ENCODE data around the gene LRMDA.
"Not testable (repeated sequence)": the region's sequence is repeated elsewhere in the genome, so short reads cannot be mapped to it uniquely, and the experiment has no call there.

The LRMDA gene

DNA sequence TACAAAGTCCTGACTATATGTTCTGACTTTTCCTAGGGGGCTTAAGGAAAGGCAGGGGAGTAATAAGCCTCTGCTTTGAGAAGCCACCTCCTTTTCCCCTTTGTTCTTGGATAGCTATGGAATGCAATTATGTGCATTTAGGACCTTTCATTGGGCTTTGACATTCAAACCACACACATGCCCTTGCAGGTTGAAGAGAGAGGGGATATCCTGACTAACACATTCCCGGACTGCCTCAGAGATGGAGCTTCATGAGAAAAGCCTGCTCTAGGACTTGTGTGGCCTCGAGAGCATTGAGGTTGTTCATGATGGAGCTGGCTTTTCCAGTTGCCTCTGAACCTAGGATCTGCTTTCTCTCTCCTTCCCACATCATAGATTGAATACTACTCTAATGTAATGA lies 694.5 kb downstream of the LRMDA start:
- no peak for DNase-seq
- CTCF ChIA-PET: no interaction called here
- H3K36me3 Mint-ChIP-seq: no peaks in the 10 kb centered on the region
- no peaks in the 10 kb centered on the region for H3K4me1 Mint-ChIP-seq
- no peak overlapping the region for H3K4me3 Mint-ChIP-seq
- H3K27me3 Mint-ChIP-seq: no peaks in the 10 kb centered on the region
- H3K27ac Mint-ChIP-seq: no peak overlapping the region
- no peaks in the 10 kb centered on the region for H3K9me3 Mint-ChIP-seq

GRCh38 chr10:76126607-76127527 lies 695.4 kb downstream of the LRMDA start:
- Mint-ChIP-seq H3K27ac (no peak overlapping the region), H3K4me1 (no peaks in the 10 kb centered on the region), H3K36me3 (no peaks in the 10 kb centered on the region), H3K27me3 (no peaks in the 10 kb centered on the region), H3K4me3 (no peak overlapping the region), H3K9me3 (no peaks in the 10 kb centered on the region)
- no peak for DNase-seq
- CTCF ChIA-PET: no interaction called here

GRCh38 chr10:76127984-76128589 lies 696.7 kb downstream of the LRMDA start:
- no peak overlapping the region for H3K4me3 Mint-ChIP-seq
- H3K27me3 Mint-ChIP-seq: no peaks in the 10 kb centered on the region
- H3K27ac Mint-ChIP-seq: no peak overlapping the region
- H3K4me1 Mint-ChIP-seq: no peaks in the 10 kb centered on the region
- no peaks in the 10 kb centered on the region for H3K36me3 Mint-ChIP-seq
- DNase-seq: no peak
- H3K9me3 Mint-ChIP-seq: no peaks in the 10 kb centered on the region
- CTCF ChIA-PET: interaction anchor here (0.5 to 0.7 kb wide), 2 partner anchors 58 to 1154 kb away, joined by 3 to 4 read pairs; no protein-coding TSS in a partner anchor

DNA sequence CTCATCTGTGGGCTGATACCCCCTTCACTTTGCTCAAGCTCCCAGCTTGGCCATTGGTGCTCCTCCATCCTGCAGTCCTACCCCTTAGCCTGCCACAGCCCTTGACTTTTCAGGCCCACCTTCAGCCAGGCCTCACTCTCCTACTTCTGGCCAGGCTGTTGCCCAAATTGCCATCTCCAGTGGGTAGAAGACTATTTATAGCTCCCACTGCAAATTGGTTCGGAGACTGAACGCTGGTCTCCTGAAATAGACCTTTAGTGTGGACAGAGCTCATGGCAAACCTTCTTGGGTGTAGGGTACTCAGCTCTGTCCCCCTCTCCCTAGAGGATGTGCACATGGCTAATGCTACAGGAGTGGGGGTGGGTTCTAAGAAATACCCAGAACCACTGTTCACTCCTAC lies 697.8 kb downstream of the LRMDA start:
- Mint-ChIP-seq H3K27me3 (no peaks in the 10 kb centered on the region), H3K36me3 (no peaks in the 10 kb centered on the region), H3K4me1 (no peaks in the 10 kb centered on the region), H3K27ac (no peak overlapping the region), H3K9me3 (no peaks in the 10 kb centered on the region), H3K4me3 (no peak overlapping the region)
- CTCF ChIA-PET: no interaction called here
- DNase-seq: no peak

DNA sequence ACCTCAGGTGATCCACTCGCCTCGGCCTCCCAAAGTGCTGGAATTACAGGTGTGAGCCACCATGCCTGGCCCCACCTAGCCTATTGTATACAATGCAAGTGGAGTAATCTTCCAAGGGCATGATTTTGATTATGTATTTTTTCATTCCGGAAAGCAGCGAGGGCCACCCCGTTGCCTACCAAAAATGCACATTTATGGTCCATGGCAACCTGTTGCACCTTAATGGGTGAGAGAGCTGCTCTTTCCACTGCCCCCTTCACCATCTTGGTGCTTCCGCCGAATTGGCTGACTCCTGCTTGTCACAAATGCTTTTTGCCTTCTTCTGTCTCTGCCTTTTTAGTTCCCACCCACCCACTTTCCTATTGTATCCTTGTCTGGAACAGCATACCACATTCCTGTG lies 699.5 kb downstream of the LRMDA start:
- CTCF ChIA-PET: no interaction called here
- no peak overlapping the region for H3K4me3 Mint-ChIP-seq
- no peaks in the 10 kb centered on the region for H3K9me3 Mint-ChIP-seq
- H3K27me3 Mint-ChIP-seq: no peaks in the 10 kb centered on the region
- H3K4me1 Mint-ChIP-seq: no peaks in the 10 kb centered on the region
- DNase-seq: no peak
- no peaks in the 10 kb centered on the region for H3K36me3 Mint-ChIP-seq
- H3K27ac Mint-ChIP-seq: no peak overlapping the region

GRCh38 chr10:76133597-76134255 lies 702.3 kb downstream of the LRMDA start:
- no peak for DNase-seq
- H3K27me3 Mint-ChIP-seq: no peaks in the 10 kb centered on the region
- H3K36me3 Mint-ChIP-seq: no peaks in the 10 kb centered on the region
- H3K27ac Mint-ChIP-seq: no peak overlapping the region
- H3K4me1 Mint-ChIP-seq: no peaks in the 10 kb centered on the region
- CTCF ChIA-PET: interaction anchor here (0.6 kb wide), 1 partner anchor 64 kb away, joined by 5 read pairs; no protein-coding TSS in a partner anchor
- H3K4me3 Mint-ChIP-seq: no peak overlapping the region
- H3K9me3 Mint-ChIP-seq: no peaks in the 10 kb centered on the region

DNA sequence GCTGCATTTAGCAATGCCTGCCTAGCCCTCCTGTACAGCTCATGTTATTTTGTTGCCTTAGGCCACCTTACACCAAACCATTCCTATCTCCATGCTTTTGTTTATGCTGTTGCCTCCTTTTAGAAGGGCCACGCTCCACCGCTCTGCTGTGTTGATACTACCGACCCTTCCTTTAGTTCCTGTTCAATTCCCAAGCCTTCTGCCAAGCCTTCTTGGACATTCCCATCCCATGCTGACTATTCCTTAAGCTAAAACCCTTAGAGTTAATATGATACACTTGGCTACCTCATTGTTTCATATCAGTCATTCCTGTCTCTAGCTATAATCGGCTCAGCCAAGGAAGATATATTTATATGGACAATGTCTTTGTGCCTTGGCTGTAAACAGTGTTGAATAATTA lies 705.5 kb downstream of the LRMDA start:
- peaks cover 3% of the 10 kb centered on the region for H3K4me1 Mint-ChIP-seq
- H3K9me3 Mint-ChIP-seq: peaks cover 2% of the 10 kb centered on the region
- no peaks in the 10 kb centered on the region for H3K36me3 Mint-ChIP-seq
- no peaks in the 10 kb centered on the region for H3K27me3 Mint-ChIP-seq
- no peak for DNase-seq
- H3K4me3 Mint-ChIP-seq: no peak overlapping the region
- no peak overlapping the region for H3K27ac Mint-ChIP-seq
- CTCF ChIA-PET: no interaction called here

- Mint-ChIP-seq H3K27ac (no peak overlapping the region), H3K36me3 (no peaks in the 10 kb centered on the region), H3K27me3 (no peaks in the 10 kb centered on the region), H3K9me3 (peaks cover 2% of the 10 kb centered on the region), H3K4me1 (peaks cover 3% of the 10 kb centered on the region), H3K4me3 (no peak overlapping the region)
- CTCF ChIA-PET: no interaction called here
- no peak for DNase-seq
Observed at GRCh38 chr10:76138286-76138685, 706.9 kb downstream of the LRMDA start.

DNA sequence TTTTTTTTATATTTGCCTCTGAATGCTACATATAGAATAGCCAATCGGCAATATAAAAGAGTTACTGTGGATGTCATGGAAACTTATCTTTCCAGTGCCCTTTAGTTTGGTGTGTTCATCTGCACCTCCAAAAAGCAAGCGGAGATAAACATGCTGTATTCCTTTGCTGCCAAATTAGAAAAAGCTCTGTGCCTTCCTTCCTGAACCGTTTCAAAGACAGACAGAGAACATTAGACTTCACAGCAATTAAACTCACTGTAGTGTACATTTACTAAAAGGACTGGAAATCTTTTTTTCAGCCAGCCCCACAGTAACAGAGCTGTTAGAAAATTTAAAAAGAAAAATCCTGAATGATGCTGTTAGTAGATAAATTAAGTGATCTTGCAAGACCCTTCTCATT lies 707.5 kb downstream of the LRMDA start:
- no peaks in the 10 kb centered on the region for H3K36me3 Mint-ChIP-seq
- CTCF ChIA-PET: no interaction called here
- no peak overlapping the region for H3K27ac Mint-ChIP-seq

DNA sequence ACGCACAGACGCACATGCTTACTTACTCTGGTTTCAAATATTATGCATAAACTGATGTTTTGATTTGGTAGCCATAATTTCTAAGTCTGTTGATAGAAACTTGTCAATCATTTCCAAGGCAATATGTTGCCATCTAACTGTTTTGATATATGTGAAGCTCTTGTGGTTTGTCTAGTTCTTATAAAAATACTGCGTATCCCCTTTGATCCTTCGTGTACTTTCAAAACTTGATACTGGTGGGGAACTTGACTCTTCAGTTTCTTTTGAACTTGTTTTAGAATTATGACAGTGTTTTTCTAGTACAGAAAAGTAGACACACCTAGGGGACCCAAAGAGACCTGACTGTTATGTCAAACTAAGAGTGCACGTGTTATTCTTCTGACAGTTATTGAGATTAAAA lies 708.0 kb downstream of the LRMDA start:
- Mint-ChIP-seq H3K27ac (peak overlapping the region; percentile 35), H3K9me3 (peaks cover 2% of the 10 kb centered on the region), H3K4me1 (peaks cover 3% of the 10 kb centered on the region), H3K27me3 (no peaks in the 10 kb centered on the region), H3K4me3 (no peak overlapping the region), H3K36me3 (no peaks in the 10 kb centered on the region)
- CTCF ChIA-PET: no interaction called here
- DNase-seq: no peak

More for the DNA sequence above, 707.5 kb downstream of the LRMDA start:
- H3K9me3 Mint-ChIP-seq: peaks cover 2% of the 10 kb centered on the region
- no peaks in the 10 kb centered on the region for H3K27me3 Mint-ChIP-seq
- H3K4me1 Mint-ChIP-seq: peaks cover 3% of the 10 kb centered on the region
- H3K4me3 Mint-ChIP-seq: no peak overlapping the region
- DNase-seq: no peak

DNA sequence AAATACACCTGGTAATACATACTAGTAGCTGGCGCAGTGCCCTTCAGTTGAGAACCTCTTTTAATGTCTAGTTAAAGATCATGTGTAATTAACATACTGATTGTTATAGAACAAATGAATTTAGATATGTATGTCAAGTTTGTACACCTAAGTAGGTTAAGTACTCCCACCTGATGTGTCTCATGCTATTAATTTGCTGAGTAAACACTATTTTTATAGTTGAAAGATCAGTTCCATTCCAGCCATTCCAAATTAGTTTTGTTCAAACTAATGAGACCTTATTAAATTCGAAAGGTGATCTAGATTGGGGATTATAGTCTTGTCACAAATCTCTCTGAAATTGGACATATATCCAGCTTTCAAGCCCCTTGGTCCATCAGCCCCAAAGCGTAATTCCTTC lies 710.0 kb downstream of the LRMDA start:
- Mint-ChIP-seq H3K27me3 (no peaks in the 10 kb centered on the region), H3K4me3 (no peak overlapping the region), H3K9me3 (peaks cover 2% of the 10 kb centered on the region), H3K36me3 (no peaks in the 10 kb centered on the region), H3K4me1 (peaks cover 3% of the 10 kb centered on the region), H3K27ac (no peak overlapping the region)
- CTCF ChIA-PET: no interaction called here
- no peak for DNase-seq

DNA sequence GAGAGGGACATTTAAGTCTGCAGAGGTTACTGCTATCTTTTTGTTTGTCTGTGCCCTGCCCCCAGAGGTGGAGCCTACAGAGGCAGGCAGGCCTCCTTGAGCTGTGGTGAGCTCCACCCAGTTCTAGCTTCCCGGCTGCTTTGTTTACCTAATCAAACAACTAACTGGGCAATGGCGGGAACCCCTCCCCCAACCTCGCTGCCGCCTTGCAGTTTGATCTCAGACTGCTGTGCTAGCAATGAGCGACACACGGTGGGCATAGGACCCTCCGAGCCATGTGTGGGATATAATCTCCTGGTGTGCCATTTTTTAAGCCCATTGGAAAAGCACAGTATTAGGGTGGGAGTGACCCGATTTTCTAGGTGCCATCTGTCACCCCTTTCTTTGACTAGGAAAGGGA lies 716.8 kb downstream of the LRMDA start:
- H3K27me3 Mint-ChIP-seq, CTCF ChIA-PET, H3K4me1 Mint-ChIP-seq, H3K27ac Mint-ChIP-seq, H3K36me3 Mint-ChIP-seq, H3K4me3 Mint-ChIP-seq, DNase-seq, H3K9me3 Mint-ChIP-seq: not testable (repeated sequence)

DNA sequence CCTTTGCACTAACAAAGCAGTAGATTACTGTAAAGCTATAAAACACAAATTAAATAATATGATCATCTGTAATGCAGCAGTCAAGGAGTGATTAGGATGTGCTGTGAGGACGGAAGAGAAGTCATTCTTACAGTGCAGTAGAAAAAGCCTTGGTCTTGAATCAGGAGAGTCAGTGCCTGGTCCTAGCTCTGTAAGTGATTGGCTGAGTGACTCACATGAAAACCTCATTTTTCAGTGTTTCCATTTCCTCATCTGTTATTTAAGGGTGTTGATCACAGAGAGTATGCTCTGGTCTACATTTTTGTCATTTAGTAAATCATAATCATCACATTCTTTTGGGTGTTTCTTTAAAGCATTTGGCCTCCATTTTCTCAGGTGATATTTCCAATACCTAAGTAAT lies 717.8 kb downstream of the LRMDA start:
- CTCF ChIA-PET: no interaction called here
- Mint-ChIP-seq H3K36me3 (no peaks in the 10 kb centered on the region), H3K27ac (no peak overlapping the region), H3K27me3 (no peaks in the 10 kb centered on the region), H3K4me3 (no peak overlapping the region), H3K4me1 (no peaks in the 10 kb centered on the region), H3K9me3 (peaks cover 2% of the 10 kb centered on the region)
- DNase-seq: no peak

DNA sequence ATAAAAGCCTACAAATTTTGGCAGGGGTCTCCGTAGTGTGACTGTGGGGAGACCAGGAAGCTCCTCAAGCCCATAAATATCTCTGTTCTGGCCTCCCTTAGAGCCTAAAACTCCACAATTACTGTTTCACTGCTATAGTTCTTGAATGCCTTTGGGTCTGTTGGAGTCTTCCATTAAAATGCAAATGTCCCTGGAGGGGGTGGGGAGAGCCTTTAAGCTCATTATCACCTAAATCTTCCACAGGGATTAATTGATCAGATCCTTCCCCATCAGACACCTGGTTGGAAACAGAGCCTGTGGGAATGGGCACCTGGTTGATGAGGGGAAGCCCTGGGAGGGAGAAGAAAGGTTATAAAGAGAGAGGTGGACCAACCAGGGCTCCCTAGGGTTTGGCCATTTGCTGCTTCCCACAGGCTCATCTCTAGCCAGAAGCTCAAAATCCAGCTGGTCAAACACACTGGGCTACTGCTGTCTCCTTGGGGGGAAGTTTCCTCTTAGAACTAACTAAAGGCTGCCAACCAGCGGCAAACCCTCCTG lies 718.2 kb downstream of the LRMDA start:
- no peaks in the 10 kb centered on the region for H3K36me3 Mint-ChIP-seq
- no peaks in the 10 kb centered on the region for H3K4me1 Mint-ChIP-seq
- DNase-seq: no peak
- CTCF ChIA-PET: no interaction called here
- no peaks in the 10 kb centered on the region for H3K27me3 Mint-ChIP-seq
- no peak overlapping the region for H3K27ac Mint-ChIP-seq
- peaks cover 2% of the 10 kb centered on the region for H3K9me3 Mint-ChIP-seq
- H3K4me3 Mint-ChIP-seq: no peak overlapping the region
